ENCODE data around the gene CCZ1B.
"Not testable (repeated sequence)": the region's sequence is repeated elsewhere in the genome, so short reads cannot be mapped to it uniquely, and the experiment has no call there.

Gene CCZ1B

GRCh38 chr7:6831018-6831725 is 5.1 kb upstream of the CCZ1B start:
- DNase-seq (ENCODE audit: low spot score), result no peak

- not testable (repeated sequence) for DNase-seq (ENCODE audit: low spot score)
Measured at GRCh38 chr7:6830026-6830425, 4.0 kb upstream of the CCZ1B start.

GRCh38 chr7:6829616-6830015 is 3.5 kb upstream of the CCZ1B start:
- not testable (repeated sequence) for DNase-seq (ENCODE audit: low spot score)

- not testable (repeated sequence) for DNase-seq (ENCODE audit: low spot score)
Measured at GRCh38 chr7:6827180-6827579, 1.1 kb upstream of the CCZ1B start.

GRCh38 chr7:6825236-6826125 is 594 bp downstream of the CCZ1B start:
- DNase-seq (ENCODE audit: low spot score), result not testable (repeated sequence)

- DNase-seq (ENCODE audit: low spot score), result not testable (repeated sequence)
Measured at GRCh38 chr7:6821622-6822021, 4.5 kb downstream of the CCZ1B start.

- DNase-seq (ENCODE audit: low spot score), result not testable (repeated sequence)
Measured at GRCh38 chr7:6815470-6815869, 10.6 kb downstream of the CCZ1B start.

- not testable (repeated sequence) for DNase-seq (ENCODE audit: low spot score)
Measured at GRCh38 chr7:6813011-6813410, 13.1 kb downstream of the CCZ1B start.

- not testable (repeated sequence) for DNase-seq (ENCODE audit: low spot score)
Measured at GRCh38 chr7:6807959-6808358, 18.1 kb downstream of the CCZ1B start.

GRCh38 chr7:6807393-6807918 is 18.6 kb downstream of the CCZ1B start:
- not testable (repeated sequence) for DNase-seq (ENCODE audit: low spot score)

- not testable (repeated sequence) for DNase-seq (ENCODE audit: low spot score)
Measured at GRCh38 chr7:6800331-6800730, 25.7 kb downstream of the CCZ1B start.

- not testable (repeated sequence) for DNase-seq (ENCODE audit: low spot score)
Measured at GRCh38 chr7:6799887-6800286, 26.2 kb downstream of the CCZ1B start.

GRCh38 chr7:6798047-6798446 is 28.0 kb downstream of the CCZ1B start:
- DNase-seq (ENCODE audit: low spot score), result not testable (repeated sequence)

- not testable (repeated sequence) for DNase-seq (ENCODE audit: low spot score)
Measured at GRCh38 chr7:6797218-6797617, 28.9 kb downstream of the CCZ1B start.

- not testable (repeated sequence) for DNase-seq (ENCODE audit: low spot score)
Measured at GRCh38 chr7:6794276-6794675, 31.8 kb downstream of the CCZ1B start.

GRCh38 chr7:6792113-6792872 is 33.8 kb downstream of the CCZ1B start:
- DNase-seq (ENCODE audit: low spot score), result not testable (repeated sequence)

- DNase-seq (ENCODE audit: low spot score), result not testable (repeated sequence)
Measured at GRCh38 chr7:6789353-6789752, 36.7 kb downstream of the CCZ1B start.

GRCh38 chr7:6781581-6781980 is 44.5 kb downstream of the CCZ1B start:
- not testable (repeated sequence) for DNase-seq (ENCODE audit: low spot score)

GRCh38 chr7:6761186-6761585 is 64.9 kb downstream of the CCZ1B start:
- DNase-seq (ENCODE audit: low spot score), result not testable (repeated sequence)

- DNase-seq (ENCODE audit: low spot score), result not testable (repeated sequence)
Measured at GRCh38 chr7:6753964-6754363, 72.1 kb downstream of the CCZ1B start, which contains the start of gene RSPH10B2. Gene RSPH10B2 (plus strand): TSS chr7:6754103. CDS start chr7:6757678, 3,575 bp downstream.

GRCh38 chr7:6750173-6750572 is 75.9 kb downstream of the CCZ1B start:
- not testable (repeated sequence) for DNase-seq (ENCODE audit: low spot score)

- DNase-seq (ENCODE audit: low spot score), result not testable (repeated sequence)
Measured at GRCh38 chr7:6749335-6749734, 76.7 kb downstream of the CCZ1B start.

Data from hematopoietic multipotent progenitor cell treated with erythropoietin and hydrocortisone succinate and interleukin-3 and kit ligand, for 17 days (in vitro differentiated cells).